Measurements from ENCODE around the gene PACSIN2. TPM values are rescaled to one million over a fixed set of nuclear protein-coding genes. Genes with fewer than 3 reads are reported as not detected.
"Not testable (repeated sequence)": the region's sequence is repeated elsewhere in the genome, so short reads cannot be mapped to it uniquely, and the experiment has no call there.

The PACSIN2 gene
- total RNA-seq, 1 donor from 2014 or later: 48.9 TPM

DNA sequence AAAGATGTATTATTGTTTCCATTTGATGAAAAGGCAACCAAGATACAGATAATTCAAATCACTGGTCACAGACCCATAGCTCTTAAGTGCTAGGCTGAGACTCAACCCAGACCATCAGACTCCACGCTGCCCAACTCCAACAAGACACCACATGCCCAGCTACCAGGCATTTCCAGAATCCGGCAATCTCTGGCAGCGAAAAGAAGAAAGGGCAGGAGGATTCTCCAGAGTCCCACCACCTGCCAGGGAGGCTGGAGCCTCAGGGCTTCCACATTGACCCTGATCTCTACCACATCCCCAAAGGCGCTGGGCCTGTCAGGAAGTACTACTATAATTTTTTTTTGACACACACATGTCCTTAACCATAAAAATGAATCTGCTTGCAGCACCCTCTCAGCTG, 96.4 kb downstream of the PACSIN2 start:
- H3K4me1 Mint-ChIP-seq: peaks cover 49% of the 10 kb centered on the region
- no peak overlapping the region for H3K27ac Mint-ChIP-seq
- DNase-seq (no peak), ATAC-seq (ENCODE audit: low read depth) (no peak)
- CTCF ChIA-PET: interaction anchor here (1.1 kb wide), 2 partner anchors 23 to 51 kb away, joined by 3 read pairs; no protein-coding TSS in a partner anchor
- no peaks in the 10 kb centered on the region for H3K27me3 Mint-ChIP-seq
- TF ChIP-seq, protein P1, sequence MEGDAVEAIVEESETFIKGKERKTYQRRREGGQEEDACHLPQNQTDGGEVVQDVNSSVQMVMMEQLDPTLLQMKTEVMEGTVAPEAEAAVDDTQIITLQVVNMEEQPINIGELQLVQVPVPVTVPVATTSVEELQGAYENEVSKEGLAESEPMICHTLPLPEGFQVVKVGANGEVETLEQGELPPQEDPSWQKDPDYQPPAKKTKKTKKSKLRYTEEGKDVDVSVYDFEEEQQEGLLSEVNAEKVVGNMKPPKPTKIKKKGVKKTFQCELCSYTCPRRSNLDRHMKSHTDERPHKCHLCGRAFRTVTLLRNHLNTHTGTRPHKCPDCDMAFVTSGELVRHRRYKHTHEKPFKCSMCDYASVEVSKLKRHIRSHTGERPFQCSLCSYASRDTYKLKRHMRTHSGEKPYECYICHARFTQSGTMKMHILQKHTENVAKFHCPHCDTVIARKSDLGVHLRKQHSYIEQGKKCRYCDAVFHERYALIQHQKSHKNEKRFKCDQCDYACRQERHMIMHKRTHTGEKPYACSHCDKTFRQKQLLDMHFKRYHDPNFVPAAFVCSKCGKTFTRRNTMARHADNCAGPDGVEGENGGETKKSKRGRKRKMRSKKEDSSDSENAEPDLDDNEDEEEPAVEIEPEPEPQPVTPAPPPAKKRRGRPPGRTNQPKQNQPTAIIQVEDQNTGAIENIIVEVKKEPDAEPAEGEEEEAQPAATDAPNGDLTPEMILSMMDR (IDR thresholded peaks at IDR 0.05): no peak
- POLR2A ChIA-PET: interaction anchor here (0.6 kb wide), 1 partner anchor 377 kb away, joined by 3 read pairs; no protein-coding TSS in a partner anchor
- no peak overlapping the region for H3K4me3 Mint-ChIP-seq
- no peaks in the 10 kb centered on the region for H3K9me3 Mint-ChIP-seq
- intact Hi-C loops (cut with micrococcal nuclease): loop anchor here (10.0 kb wide), 1 partner anchor 46 kb away; no protein-coding TSS in a partner anchor
- H3K36me3 Mint-ChIP-seq (ENCODE audit: low read depth): peaks cover 5% of the 10 kb centered on the region

DNA sequence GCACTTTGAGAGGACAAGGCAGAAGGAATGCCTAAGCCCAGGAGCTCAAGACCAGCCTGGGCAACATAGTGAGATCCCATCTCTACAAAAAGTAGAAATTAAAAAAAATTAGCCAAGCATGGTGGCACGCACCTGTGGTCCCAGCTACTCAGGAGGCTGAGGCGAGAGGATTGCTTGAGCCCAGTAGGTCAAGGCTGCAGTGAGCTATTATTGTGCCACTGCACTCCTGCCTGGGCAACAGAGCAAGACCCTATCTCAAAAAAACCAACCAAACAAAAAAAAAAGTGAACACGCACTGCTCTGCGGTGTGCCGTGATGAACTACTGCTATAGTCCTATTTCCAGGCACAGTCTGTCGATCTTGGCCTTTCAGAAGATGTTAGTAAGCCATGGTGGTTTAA, 97.6 kb downstream of the PACSIN2 start:
- peaks cover 45% of the 10 kb centered on the region for H3K4me1 Mint-ChIP-seq
- H3K36me3 Mint-ChIP-seq (ENCODE audit: low read depth); DNase-seq; H3K4me3 Mint-ChIP-seq; H3K27ac Mint-ChIP-seq; ATAC-seq (ENCODE audit: low read depth); CTCF ChIA-PET; H3K27me3 Mint-ChIP-seq; H3K9me3 Mint-ChIP-seq: not testable (repeated sequence)
- intact Hi-C loops (cut with micrococcal nuclease): loop anchor here (10.0 kb wide), 1 partner anchor 47 kb away; no protein-coding TSS in a partner anchor
- POLR2A ChIA-PET: interaction anchor here (0.6 kb wide), 1 partner anchor 675 kb away, joined by 4 read pairs; no protein-coding TSS in a partner anchor

DNA sequence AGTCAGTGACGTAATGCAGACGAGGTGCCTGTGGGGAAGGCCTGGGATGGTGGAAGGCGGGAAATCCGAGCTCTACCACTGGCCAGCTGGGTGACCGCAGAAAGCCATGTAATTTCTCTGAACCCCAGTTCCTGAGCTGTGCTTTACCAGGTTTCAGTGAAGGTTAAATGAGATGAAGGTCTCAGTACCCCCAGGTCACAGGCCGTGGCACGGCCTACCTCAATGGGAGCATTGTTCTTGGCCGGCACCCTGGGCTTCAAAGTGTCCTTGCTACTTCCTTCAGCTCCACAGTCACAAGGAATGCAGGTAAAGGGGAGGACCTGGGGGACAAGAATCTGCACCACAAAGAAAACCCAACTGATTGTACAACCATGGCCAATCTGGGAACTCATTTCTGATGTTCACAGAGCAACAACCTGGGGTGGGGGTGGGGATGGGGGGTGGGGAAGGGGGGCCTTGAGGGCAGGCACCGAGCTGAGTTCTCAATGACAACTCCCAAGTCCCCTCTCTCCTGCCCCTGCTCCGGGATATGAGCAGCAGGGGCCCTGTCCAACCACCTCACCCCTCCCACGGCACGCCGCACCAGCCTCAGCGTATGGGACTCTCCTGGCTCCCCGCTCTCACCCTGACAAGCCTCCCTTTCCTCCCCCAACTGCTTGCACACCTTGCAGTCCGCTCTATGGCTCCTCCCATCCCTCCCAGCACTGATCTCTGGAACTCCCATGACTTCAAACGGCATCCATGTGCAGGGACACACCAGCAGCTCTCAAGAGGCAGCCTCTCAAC, 98.8 kb downstream of the PACSIN2 start:
- Mint-ChIP-seq H3K27ac (no peak overlapping the region), H3K9me3 (no peaks in the 10 kb centered on the region), H3K4me1 (peaks cover 45% of the 10 kb centered on the region), H3K36me3 (ENCODE audit: low read depth) (peaks cover 13% of the 10 kb centered on the region), H3K4me3 (no peak overlapping the region), H3K27me3 (no peaks in the 10 kb centered on the region)
- ChIA-PET POLR2A (interaction anchor here (1.2 kb wide), 1 partner anchor 8 kb away, joined by 4 read pairs; no protein-coding TSS in a partner anchor), CTCF (interaction anchor here (1.4 kb wide), 1 partner anchor 48 kb away, joined by 4 read pairs; no protein-coding TSS in a partner anchor)
- DNase-seq: no peak
- ATAC-seq (ENCODE audit: low read depth): no peak
- intact Hi-C loops (cut with micrococcal nuclease): loop anchor here (10.0 kb wide), 1 partner anchor 49 kb away; no protein-coding TSS in a partner anchor
- TF ChIP-seq, protein P1 (IDR thresholded peaks at IDR 0.05): no peak

DNA sequence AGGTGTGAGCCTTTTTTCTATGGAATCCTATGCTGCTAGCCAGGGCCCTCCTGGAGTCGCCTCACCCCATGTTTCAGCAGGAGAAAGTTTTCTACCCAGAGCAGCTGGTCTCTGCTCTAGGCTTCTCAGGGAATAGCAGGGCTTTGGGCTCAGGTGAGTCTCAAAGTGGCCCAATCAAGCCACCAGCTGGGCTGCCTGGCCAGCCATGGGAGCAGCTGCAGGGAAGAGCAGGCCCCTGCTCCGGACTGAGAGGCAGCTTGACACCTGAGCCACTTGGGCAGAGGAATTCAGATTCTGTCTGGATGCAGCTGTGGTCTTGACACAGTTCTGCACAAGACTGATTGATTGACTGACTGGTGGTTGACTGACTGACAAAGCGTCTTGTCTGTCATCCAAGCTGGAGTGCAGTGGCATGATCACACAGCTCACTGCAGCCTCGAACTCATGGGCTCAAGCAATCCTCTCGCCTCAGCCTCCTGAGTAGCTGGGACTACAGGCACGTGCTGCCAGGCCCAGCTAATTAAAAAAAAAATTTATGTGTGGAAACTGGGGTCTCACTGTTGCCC, 100.4 kb downstream of the PACSIN2 start:
- ATAC-seq (ENCODE audit: low read depth) (no peak), DNase-seq (no peak)
- Mint-ChIP-seq H3K4me1 (peaks cover 36% of the 10 kb centered on the region), H3K4me3 (no peak overlapping the region), H3K27ac (no peak overlapping the region), H3K36me3 (ENCODE audit: low read depth) (peaks cover 21% of the 10 kb centered on the region), H3K9me3 (no peaks in the 10 kb centered on the region), H3K27me3 (no peaks in the 10 kb centered on the region)
- POLR2A ChIA-PET: interaction anchor here (1.6 to 1.7 kb wide), 2 partner anchors 8 to 100 kb away, joined by 3 to 7 read pairs; partner anchors contain the start of gene PACSIN2
- TF ChIP-seq, protein P1 (IDR thresholded peaks at IDR 0.05): no peak
- CTCF ChIA-PET: interaction anchor here (1.4 kb wide), 1 partner anchor 47 kb away, joined by 4 read pairs; no protein-coding TSS in a partner anchor
- intact Hi-C loops (cut with micrococcal nuclease): loop anchor here (5.0 to 10.0 kb wide), 2 partner anchors 50 to 103 kb away; partner anchors contain the start of gene PACSIN2

DNA sequence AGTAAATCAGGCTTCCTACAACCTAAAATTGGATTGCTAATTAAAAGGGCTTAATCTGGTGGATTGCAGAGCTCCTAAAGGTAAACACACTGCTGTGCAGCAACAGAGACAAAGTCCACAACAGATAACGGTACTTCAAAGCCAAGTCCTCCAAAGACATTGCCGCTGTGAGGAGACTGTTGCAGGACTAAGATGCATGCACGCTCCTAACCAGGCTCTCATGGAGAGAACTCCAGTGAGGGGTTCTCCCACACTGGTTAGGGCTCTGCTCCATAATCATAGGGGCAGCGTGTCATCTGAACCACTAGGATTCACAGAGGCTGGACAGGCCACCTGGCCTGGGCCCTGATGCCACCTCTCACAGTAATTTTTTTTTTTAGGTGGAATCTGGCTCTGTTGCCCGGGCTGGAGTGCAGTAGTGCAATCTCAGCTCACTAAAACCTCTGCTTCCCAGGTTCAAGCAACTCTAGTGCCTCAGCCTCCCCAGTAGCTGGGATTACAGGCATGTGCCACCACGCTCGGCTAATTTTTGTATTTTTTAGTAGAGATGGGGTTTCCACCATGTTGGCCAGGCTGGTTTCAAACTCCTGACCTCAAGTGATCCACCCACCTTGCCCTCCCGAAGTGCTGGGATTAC, 101.0 kb downstream of the PACSIN2 start:
- POLR2A ChIA-PET: interaction anchor here (0.6 to 1.7 kb wide), 5 partner anchors 9 to 101 kb away, joined by 3 to 7 read pairs (median 3); partner anchors contain the start of gene PACSIN2
- H3K27ac Mint-ChIP-seq: no peak overlapping the region
- ATAC-seq (ENCODE audit: low read depth) (no peak), DNase-seq (no peak)
- H3K4me1 Mint-ChIP-seq: peaks cover 31% of the 10 kb centered on the region
- peaks cover 26% of the 10 kb centered on the region for H3K36me3 Mint-ChIP-seq (ENCODE audit: low read depth)
- H3K9me3 Mint-ChIP-seq: no peaks in the 10 kb centered on the region
- intact Hi-C loops (cut with micrococcal nuclease): loop anchor here (5.0 to 10.0 kb wide), 2 partner anchors 51 to 103 kb away; partner anchors contain the start of gene PACSIN2
- CTCF ChIA-PET: no interaction called here
- no peak overlapping the region for H3K4me3 Mint-ChIP-seq
- H3K27me3 Mint-ChIP-seq: no peaks in the 10 kb centered on the region
- TF ChIP-seq, protein P1 (IDR thresholded peaks at IDR 0.05): no peak
